ENCODE data around the gene PPT2. TPM values are rescaled to one million over a fixed set of nuclear protein-coding genes. Genes with fewer than 3 reads are reported as not detected.

The PPT2 gene
- total and polyA plus RNA-seq, 2 experiments from 2014 or later = 27.2 to 34.3 TPM

GRCh38 chr6:32149932-32150870 is 3.7 kb upstream of the PPT2 start:
- peaks cover 6% of the 10 kb centered on the region for H3K79me2 ChIP-seq
- H3K4me1 ChIP-seq (ENCODE audit: insufficient read depth) = peaks cover 22% of the 10 kb centered on the region
- WGBS (ENCODE audit: low lambda C conversion rate, missing lambda C conversion rate) = 37% methylated on average over 27 of the region's 55 CpGs
- peaks cover 26% of the 10 kb centered on the region for H3K27me3 ChIP-seq
- peak overlapping the region; percentile 87 for H3K4me2 ChIP-seq
- H4K20me1 ChIP-seq (ENCODE audit: insufficient read depth, poor library complexity, severe bottlenecking) = no peaks in the 10 kb centered on the region
- H3K9me3 ChIP-seq (ENCODE audit: low read depth) = no peaks in the 10 kb centered on the region
- DNase-seq (ENCODE audit: low spot score) = no peak
- H3K4me3 ChIP-seq = no peak overlapping the region
- H2AFZ ChIP-seq = no peak overlapping the region
- no peak overlapping the region for H3K27ac ChIP-seq
- H3K9me2 ChIP-seq (replicated peaks; ENCODE audit: insufficient read depth) = no peaks in the 10 kb centered on the region
- H3K36me3 ChIP-seq (replicated peaks; ENCODE audit: insufficient read depth, low read depth) = no peaks in the 10 kb centered on the region
- TF ChIP-seq, protein P1, sequence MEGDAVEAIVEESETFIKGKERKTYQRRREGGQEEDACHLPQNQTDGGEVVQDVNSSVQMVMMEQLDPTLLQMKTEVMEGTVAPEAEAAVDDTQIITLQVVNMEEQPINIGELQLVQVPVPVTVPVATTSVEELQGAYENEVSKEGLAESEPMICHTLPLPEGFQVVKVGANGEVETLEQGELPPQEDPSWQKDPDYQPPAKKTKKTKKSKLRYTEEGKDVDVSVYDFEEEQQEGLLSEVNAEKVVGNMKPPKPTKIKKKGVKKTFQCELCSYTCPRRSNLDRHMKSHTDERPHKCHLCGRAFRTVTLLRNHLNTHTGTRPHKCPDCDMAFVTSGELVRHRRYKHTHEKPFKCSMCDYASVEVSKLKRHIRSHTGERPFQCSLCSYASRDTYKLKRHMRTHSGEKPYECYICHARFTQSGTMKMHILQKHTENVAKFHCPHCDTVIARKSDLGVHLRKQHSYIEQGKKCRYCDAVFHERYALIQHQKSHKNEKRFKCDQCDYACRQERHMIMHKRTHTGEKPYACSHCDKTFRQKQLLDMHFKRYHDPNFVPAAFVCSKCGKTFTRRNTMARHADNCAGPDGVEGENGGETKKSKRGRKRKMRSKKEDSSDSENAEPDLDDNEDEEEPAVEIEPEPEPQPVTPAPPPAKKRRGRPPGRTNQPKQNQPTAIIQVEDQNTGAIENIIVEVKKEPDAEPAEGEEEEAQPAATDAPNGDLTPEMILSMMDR (IDR thresholded peaks at IDR 0.05; ENCODE audit: poor library complexity) = no peak
- TF ChIP-seq EZH2phosphoT487 (IDR thresholded peaks at IDR 0.05; ENCODE audit: low read depth, severe bottlenecking, unreplicated experiment) (no peak), EZH2 (IDR thresholded peaks at IDR 0.05; ENCODE audit: borderline replicate concordance) (no peak)

- DNase-seq (ENCODE audit: low spot score) = no peak
- TF ChIP-seq EZH2 (IDR thresholded peaks at IDR 0.05; ENCODE audit: borderline replicate concordance) (no peak), EZH2phosphoT487 (IDR thresholded peaks at IDR 0.05; ENCODE audit: low read depth, severe bottlenecking, unreplicated experiment) (no peak)
- TF ChIP-seq, protein P1 (IDR thresholded peaks at IDR 0.05; ENCODE audit: poor library complexity) = no peak
- peak overlapping the region; percentile 87 for H3K4me2 ChIP-seq
- H3K27me3 ChIP-seq = peaks cover 26% of the 10 kb centered on the region
- peaks cover 22% of the 10 kb centered on the region for H3K4me1 ChIP-seq (ENCODE audit: insufficient read depth)
- no peaks in the 10 kb centered on the region for H3K9me2 ChIP-seq (replicated peaks; ENCODE audit: insufficient read depth)
- WGBS (ENCODE audit: low lambda C conversion rate, missing lambda C conversion rate) = 63% methylated on average over 4 of the region's 8 CpGs
- H4K20me1 ChIP-seq (ENCODE audit: insufficient read depth, poor library complexity, severe bottlenecking) = no peaks in the 10 kb centered on the region
- H3K4me3 ChIP-seq = no peak overlapping the region
- H3K79me2 ChIP-seq = peaks cover 17% of the 10 kb centered on the region
- H3K9me3 ChIP-seq (ENCODE audit: low read depth) = no peaks in the 10 kb centered on the region
- no peak overlapping the region for H2AFZ ChIP-seq
- no peaks in the 10 kb centered on the region for H3K36me3 ChIP-seq (replicated peaks; ENCODE audit: insufficient read depth, low read depth)
- H3K27ac ChIP-seq = no peak overlapping the region
Observed at GRCh38 chr6:32151181-32151862, 2.6 kb upstream of the PPT2 start.

GRCh38 chr6:32151863-32152768 is 1.8 kb upstream of the PPT2 start, which contains the start of gene PRRT1:
Gene PRRT1 (minus strand): TSS chr6:32151939. CDS start chr6:32151827, 112 bp downstream.
- H3K9me2 ChIP-seq (replicated peaks; ENCODE audit: insufficient read depth) = no peaks in the 10 kb centered on the region
- no peak for TF ChIP-seq EZH2 (IDR thresholded peaks at IDR 0.05; ENCODE audit: borderline replicate concordance)
- TF ChIP-seq, protein P1 (IDR thresholded peaks at IDR 0.05; ENCODE audit: poor library complexity) = no peak
- no peak for TF ChIP-seq EZH2phosphoT487 (IDR thresholded peaks at IDR 0.05; ENCODE audit: low read depth, severe bottlenecking, unreplicated experiment)
- H3K9me3 ChIP-seq (ENCODE audit: low read depth) = no peaks in the 10 kb centered on the region
- peaks cover 24% of the 10 kb centered on the region for H3K79me2 ChIP-seq
- peak within 1 kb of the TSS; percentile 87 for H3K4me2 ChIP-seq
- DNase-seq (ENCODE audit: low spot score) = no peak
- H3K36me3 ChIP-seq (replicated peaks; ENCODE audit: insufficient read depth, low read depth) = no peaks in the 10 kb centered on the region
- 33% methylated on average over 8 of the region's 24 CpGs for WGBS (ENCODE audit: low lambda C conversion rate, missing lambda C conversion rate)
- H4K20me1 ChIP-seq (ENCODE audit: insufficient read depth, poor library complexity, severe bottlenecking) = no peaks in the 10 kb centered on the region
- H3K27ac ChIP-seq = peak within 1 kb of the TSS; percentile 96
- H3K4me3 ChIP-seq = peak within 1 kb of the TSS; percentile 72
- H2AFZ ChIP-seq = peak within 1 kb of the TSS; percentile 59
- H3K27me3 ChIP-seq = peaks cover 26% of the 10 kb centered on the region
- peaks cover 22% of the 10 kb centered on the region for H3K4me1 ChIP-seq (ENCODE audit: insufficient read depth)
